GM21737 (cell line): ENCODE results near the gene LRRFIP2.

Experiments used
- ATAC-seq: cut with Tn5 transposase; IDR thresholded peaks from one replicate; pipeline ENCODE4 v1.9.1; 2021; ENCODE audit warnings: mild to moderate bottlenecking, moderate library complexity; ENCODE audit not compliant: unreplicated experiment

LRRFIP2 gene

GRCh38 chr3:37190667-37191066 is 16.3 kb upstream of the LRRFIP2 start:
- ATAC-seq, result no peak

DNA sequence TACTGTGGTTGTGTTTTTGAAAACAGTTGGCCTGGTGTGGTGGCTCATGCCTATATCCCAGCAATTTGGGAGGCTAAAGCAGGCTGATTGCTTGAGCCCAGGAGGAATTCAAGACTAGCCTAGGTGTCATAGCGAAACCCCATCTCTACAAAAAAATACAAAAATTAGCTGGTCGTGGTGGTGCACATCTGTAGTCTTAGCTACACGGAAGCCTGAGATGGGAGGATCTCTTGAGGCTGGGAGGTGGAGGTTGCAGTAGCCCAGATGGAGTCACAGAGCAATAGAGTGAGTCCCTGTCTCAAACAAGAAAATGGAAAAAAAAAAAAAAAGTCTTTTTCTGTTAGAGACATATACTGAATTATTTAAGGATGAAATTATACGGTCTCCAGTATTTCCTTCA is 14.7 kb upstream of the LRRFIP2 start:
- no peak for ATAC-seq

DNA sequence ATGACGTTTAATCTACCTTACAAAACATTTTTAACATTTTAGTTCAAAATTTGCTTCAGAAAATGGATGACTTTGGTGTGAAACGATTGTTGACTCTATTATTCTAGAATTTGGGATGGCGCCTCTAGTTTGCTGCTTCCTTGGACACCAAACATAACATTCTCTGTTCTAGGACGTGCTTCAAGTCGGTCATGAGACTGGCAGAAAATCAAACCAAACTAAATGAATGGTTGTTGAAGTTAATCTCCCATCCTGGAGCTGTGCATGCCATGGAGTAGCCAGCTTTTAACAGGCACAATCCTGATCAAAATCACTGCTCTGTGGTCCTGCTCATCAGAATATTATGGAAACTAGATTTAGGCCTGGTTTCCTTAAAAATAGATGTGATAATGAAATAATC is 9.6 kb upstream of the LRRFIP2 start:
- no peak for ATAC-seq

GRCh38 chr3:37183375-37183831 is 9.0 kb upstream of the LRRFIP2 start:
- ATAC-seq, result no peak

- no peak for ATAC-seq
Observed at GRCh38 chr3:37182816-37183215, 8.4 kb upstream of the LRRFIP2 start.

- no peak for ATAC-seq
Observed at GRCh38 chr3:37181756-37182155, 7.4 kb upstream of the LRRFIP2 start.

GRCh38 chr3:37179144-37179967 is 5.0 kb upstream of the LRRFIP2 start:
- ATAC-seq, result no peak

- ATAC-seq, result no peak
Observed at GRCh38 chr3:37173806-37174205, 576 bp downstream of the LRRFIP2 start.

- ATAC-seq, result no peak
Observed at GRCh38 chr3:37171144-37171543, 3.2 kb downstream of the LRRFIP2 start.

- no peak for ATAC-seq
Observed at GRCh38 chr3:37170513-37170912, 3.9 kb downstream of the LRRFIP2 start.

DNA sequence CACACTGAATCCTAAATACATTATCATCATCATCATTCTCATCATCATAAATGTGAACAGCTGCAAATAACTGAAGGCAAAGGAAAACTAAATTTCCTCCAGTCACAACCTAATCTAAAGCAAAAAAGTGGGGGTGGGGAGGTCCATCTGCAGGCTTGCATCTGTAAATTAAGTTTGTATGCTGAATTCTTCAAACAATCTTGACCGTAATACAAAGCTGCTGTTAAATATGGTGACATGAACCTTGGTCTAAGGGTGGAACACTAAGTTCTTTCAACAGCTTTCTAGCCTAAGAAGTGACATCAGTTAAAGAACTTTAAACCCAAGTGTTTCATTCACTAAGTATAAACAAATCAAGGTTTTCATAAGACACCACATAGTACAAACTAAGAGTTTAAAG is 4.3 kb downstream of the LRRFIP2 start:
- no peak for ATAC-seq

DNA sequence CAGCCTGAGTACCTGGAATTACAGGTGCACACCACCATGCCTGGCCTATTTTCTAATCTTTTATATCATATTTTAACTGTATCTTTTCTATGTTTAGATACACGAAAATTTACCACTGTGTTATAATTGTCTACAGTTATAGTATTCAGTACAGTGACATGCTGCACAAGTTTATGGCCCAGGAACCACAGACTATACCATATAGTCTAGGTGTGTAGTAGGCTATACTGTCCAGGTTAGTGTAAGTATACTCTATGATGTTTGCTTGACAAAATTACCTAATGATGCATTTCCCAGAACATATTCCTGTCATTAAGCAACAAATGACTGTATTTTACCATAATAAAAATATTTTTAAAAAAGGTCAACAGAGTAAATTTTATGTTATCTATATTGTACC is 5.5 kb downstream of the LRRFIP2 start:
- ATAC-seq, result no peak

GRCh38 chr3:37163262-37164015 is 10.9 kb downstream of the LRRFIP2 start:
- peak; percentile 51 for ATAC-seq

GRCh38 chr3:37162501-37163245 is 11.7 kb downstream of the LRRFIP2 start:
- ATAC-seq, result peak; percentile 76

DNA sequence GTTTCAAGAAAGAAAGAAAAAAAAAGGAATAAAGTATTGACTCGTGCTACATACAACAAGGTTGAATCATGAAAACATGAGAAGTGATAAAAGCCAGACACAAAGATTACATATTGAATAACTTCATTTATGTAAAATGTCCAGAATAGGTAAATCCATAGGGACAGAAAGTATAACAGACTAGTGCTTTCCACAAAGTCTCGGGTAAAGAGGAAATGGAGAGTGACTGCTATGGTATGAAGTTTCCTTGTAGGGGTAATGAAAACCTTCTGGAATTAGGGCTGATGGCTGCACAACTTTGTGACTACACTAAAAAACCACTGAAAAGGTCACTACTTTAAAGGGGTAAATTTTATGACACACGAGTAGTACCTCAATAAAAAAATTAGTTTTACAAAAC is 13.0 kb downstream of the LRRFIP2 start:
- ATAC-seq, result no peak

DNA sequence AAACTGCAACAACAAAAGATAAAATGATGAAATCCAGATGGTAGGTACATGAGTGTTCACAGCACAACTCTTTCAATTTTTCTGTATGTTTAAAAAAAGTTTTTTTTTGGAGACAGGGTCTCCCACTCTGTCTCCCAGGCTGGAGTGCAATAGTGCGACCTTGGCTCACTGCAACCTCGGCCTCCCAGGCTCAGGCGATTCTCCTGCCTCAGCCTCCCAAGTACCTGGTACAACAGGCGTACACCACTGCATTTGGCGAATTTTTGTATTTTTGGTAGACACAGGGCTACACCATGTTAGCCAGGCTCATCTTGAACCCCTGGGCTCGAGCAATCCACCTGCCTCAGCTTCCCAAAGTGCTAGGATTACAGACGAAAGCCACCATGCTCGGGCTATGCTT is 18.6 kb downstream of the LRRFIP2 start:
- no peak for ATAC-seq

GRCh38 chr3:37154668-37155314 is 19.6 kb downstream of the LRRFIP2 start:
- ATAC-seq, result no peak

GRCh38 chr3:37150621-37151020 is 23.8 kb downstream of the LRRFIP2 start:
- no peak for ATAC-seq

DNA sequence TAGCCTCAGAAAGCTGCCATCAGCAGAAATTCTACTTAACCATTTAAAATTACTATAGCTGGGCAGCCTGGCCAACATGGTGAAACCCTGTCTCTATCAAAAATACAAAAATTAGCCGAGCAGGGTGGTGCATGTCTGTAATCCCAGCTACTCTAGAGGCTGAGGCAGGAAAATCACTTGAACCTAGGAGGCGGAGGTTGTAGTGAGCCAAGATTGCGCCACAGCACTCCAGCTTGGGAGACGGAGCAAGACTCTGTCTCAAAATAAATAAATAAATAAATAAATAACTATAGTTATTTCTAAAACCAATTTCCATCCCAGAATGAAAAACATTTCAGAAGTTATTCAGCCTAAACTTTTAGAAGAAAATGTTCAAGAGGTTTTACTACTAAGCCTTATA is 25.1 kb downstream of the LRRFIP2 start:
- ATAC-seq, result no peak

DNA sequence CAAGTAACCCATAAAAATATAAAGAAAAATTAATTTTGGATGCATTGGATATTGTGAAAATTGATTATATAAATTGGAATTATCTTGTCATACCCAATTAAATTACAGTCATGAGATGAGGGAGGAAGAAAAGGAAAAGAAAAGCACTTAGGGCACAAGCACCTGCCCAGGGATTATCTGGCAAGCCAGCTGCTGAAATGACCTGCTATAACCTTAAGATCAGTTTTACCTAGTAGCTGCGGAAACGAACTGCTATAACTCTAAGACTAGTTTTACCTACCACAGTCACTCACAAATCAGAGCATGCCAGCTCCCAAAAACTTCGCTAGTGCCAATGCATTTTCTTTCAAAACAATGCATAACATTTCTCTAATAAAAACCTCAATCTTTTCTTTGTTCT is 26.2 kb downstream of the LRRFIP2 start:
- no peak for ATAC-seq

- no peak for ATAC-seq
Observed at GRCh38 chr3:37147666-37148065, 26.7 kb downstream of the LRRFIP2 start.
